ENCODE measurements around the gene MAP3K3.

Gene MAP3K3

GRCh38 chr17:63649813-63650212, 27.6 kb downstream of the MAP3K3 start:
- Histone ChIP-seq H3K36me3 (ENCODE audit: control insufficient read depth, insufficient read depth, low read length) (peaks cover 4% of the 10 kb centered on the region), H3K27me3 (ENCODE audit: control insufficient read depth, insufficient read depth, low read length, poor library complexity, severe bottlenecking) (no peaks in the 10 kb centered on the region), H3K4me3 (ENCODE audit: insufficient read depth, low read depth, low read length) (no peak overlapping the region), H3K4me1 (ENCODE audit: control insufficient read depth, insufficient read depth, low read length) (peaks cover 4% of the 10 kb centered on the region), H3K9me3 (ENCODE audit: control insufficient read depth, low read length) (no peaks in the 10 kb centered on the region), H3K27ac (ENCODE audit: insufficient read depth, low read depth, low read length, poor library complexity, severe bottlenecking) (no peak overlapping the region)
- WGBS, 2 experiments, result 100% methylated on average over 1 of the region's 1 CpG

- Histone ChIP-seq H3K27ac (ENCODE audit: insufficient read depth, low read depth, low read length, poor library complexity, severe bottlenecking) (no peak overlapping the region), H3K4me3 (ENCODE audit: insufficient read depth, low read depth, low read length) (no peak overlapping the region), H3K27me3 (ENCODE audit: control insufficient read depth, insufficient read depth, low read length, poor library complexity, severe bottlenecking) (no peaks in the 10 kb centered on the region), H3K9me3 (ENCODE audit: control insufficient read depth, low read length) (no peaks in the 10 kb centered on the region), H3K36me3 (ENCODE audit: control insufficient read depth, insufficient read depth, low read length) (peaks cover 4% of the 10 kb centered on the region), H3K4me1 (ENCODE audit: control insufficient read depth, insufficient read depth, low read length) (peaks cover 2% of the 10 kb centered on the region)
- 94 to 99% methylated on average over 3 of the region's 3 CpGs for WGBS, 2 experiments
Observed at GRCh38 chr17:63652106-63652505, 29.9 kb downstream of the MAP3K3 start.

- no peaks in the 10 kb centered on the region for H3K4me1 ChIP-seq (ENCODE audit: control insufficient read depth, insufficient read depth, low read length)
- no peaks in the 10 kb centered on the region for H3K9me3 ChIP-seq (ENCODE audit: control insufficient read depth, low read length)
- H3K27me3 ChIP-seq (ENCODE audit: control insufficient read depth, insufficient read depth, low read length, poor library complexity, severe bottlenecking), result no peaks in the 10 kb centered on the region
- no peak overlapping the region for H3K4me3 ChIP-seq (ENCODE audit: insufficient read depth, low read depth, low read length)
- H3K27ac ChIP-seq (ENCODE audit: insufficient read depth, low read depth, low read length, poor library complexity, severe bottlenecking), result no peak overlapping the region
- 79 to 84% methylated on average over 2 of the region's 2 CpGs for WGBS, 2 experiments
- peaks cover 4% of the 10 kb centered on the region for H3K36me3 ChIP-seq (ENCODE audit: control insufficient read depth, insufficient read depth, low read length)
Observed at GRCh38 chr17:63653050-63653449, 30.8 kb downstream of the MAP3K3 start.

- Histone ChIP-seq H3K27ac (ENCODE audit: insufficient read depth, low read depth, low read length, poor library complexity, severe bottlenecking) (no peak overlapping the region), H3K4me3 (ENCODE audit: insufficient read depth, low read depth, low read length) (no peak overlapping the region), H3K27me3 (ENCODE audit: control insufficient read depth, insufficient read depth, low read length, poor library complexity, severe bottlenecking) (no peaks in the 10 kb centered on the region), H3K9me3 (ENCODE audit: control insufficient read depth, low read length) (no peaks in the 10 kb centered on the region), H3K4me1 (ENCODE audit: control insufficient read depth, insufficient read depth, low read length) (no peaks in the 10 kb centered on the region), H3K36me3 (ENCODE audit: control insufficient read depth, insufficient read depth, low read length) (peaks cover 4% of the 10 kb centered on the region)
- 85 to 92% methylated on average over 3 of the region's 3 CpGs for WGBS, 2 experiments
Observed at GRCh38 chr17:63657786-63658185, 35.6 kb downstream of the MAP3K3 start.

GRCh38 chr17:63658366-63658765, 36.1 kb downstream of the MAP3K3 start:
- Histone ChIP-seq H3K27ac (ENCODE audit: insufficient read depth, low read depth, low read length, poor library complexity, severe bottlenecking) (no peak overlapping the region), H3K4me3 (ENCODE audit: insufficient read depth, low read depth, low read length) (no peak overlapping the region), H3K4me1 (ENCODE audit: control insufficient read depth, insufficient read depth, low read length) (no peaks in the 10 kb centered on the region), H3K36me3 (ENCODE audit: control insufficient read depth, insufficient read depth, low read length) (no peaks in the 10 kb centered on the region), H3K9me3 (ENCODE audit: control insufficient read depth, low read length) (no peaks in the 10 kb centered on the region), H3K27me3 (ENCODE audit: control insufficient read depth, insufficient read depth, low read length, poor library complexity, severe bottlenecking) (no peaks in the 10 kb centered on the region)
- WGBS, 2 experiments, result 88 to 91% methylated on average over 1 of the region's 1 CpG

GRCh38 chr17:63659850-63660249, 37.6 kb downstream of the MAP3K3 start:
- WGBS, 2 experiments, result 86 to 96% methylated on average over 3 of the region's 3 CpGs
- no peak overlapping the region for H3K27ac ChIP-seq (ENCODE audit: insufficient read depth, low read depth, low read length, poor library complexity, severe bottlenecking)
- no peaks in the 10 kb centered on the region for H3K27me3 ChIP-seq (ENCODE audit: control insufficient read depth, insufficient read depth, low read length, poor library complexity, severe bottlenecking)
- no peak overlapping the region for H3K4me3 ChIP-seq (ENCODE audit: insufficient read depth, low read depth, low read length)
- H3K9me3 ChIP-seq (ENCODE audit: control insufficient read depth, low read length), result no peaks in the 10 kb centered on the region
- no peaks in the 10 kb centered on the region for H3K36me3 ChIP-seq (ENCODE audit: control insufficient read depth, insufficient read depth, low read length)
- H3K4me1 ChIP-seq (ENCODE audit: control insufficient read depth, insufficient read depth, low read length), result no peaks in the 10 kb centered on the region

- H3K27ac ChIP-seq (ENCODE audit: insufficient read depth, low read depth, low read length, poor library complexity, severe bottlenecking), result no peak overlapping the region
- no peaks in the 10 kb centered on the region for H3K27me3 ChIP-seq (ENCODE audit: control insufficient read depth, insufficient read depth, low read length, poor library complexity, severe bottlenecking)
- 92 to 96% methylated on average over 5 of the region's 5 CpGs for WGBS, 2 experiments
- H3K36me3 ChIP-seq (ENCODE audit: control insufficient read depth, insufficient read depth, low read length), result peaks cover 12% of the 10 kb centered on the region
- no peak overlapping the region for H3K4me3 ChIP-seq (ENCODE audit: insufficient read depth, low read depth, low read length)
- no peaks in the 10 kb centered on the region for H3K9me3 ChIP-seq (ENCODE audit: control insufficient read depth, low read length)
- H3K4me1 ChIP-seq (ENCODE audit: control insufficient read depth, insufficient read depth, low read length), result no peaks in the 10 kb centered on the region
Observed at GRCh38 chr17:63665527-63666214, 43.5 kb downstream of the MAP3K3 start.

GRCh38 chr17:63672856-63673255, 50.6 kb downstream of the MAP3K3 start:
- no peak overlapping the region for H3K27ac ChIP-seq (ENCODE audit: insufficient read depth, low read depth, low read length, poor library complexity, severe bottlenecking)
- no peaks in the 10 kb centered on the region for H3K9me3 ChIP-seq (ENCODE audit: control insufficient read depth, low read length)
- 95 to 99% methylated on average over 2 of the region's 2 CpGs for WGBS, 2 experiments
- H3K4me3 ChIP-seq (ENCODE audit: insufficient read depth, low read depth, low read length), result no peak overlapping the region
- no peaks in the 10 kb centered on the region for H3K4me1 ChIP-seq (ENCODE audit: control insufficient read depth, insufficient read depth, low read length)
- H3K36me3 ChIP-seq (ENCODE audit: control insufficient read depth, insufficient read depth, low read length), result no peaks in the 10 kb centered on the region
- H3K27me3 ChIP-seq (ENCODE audit: control insufficient read depth, insufficient read depth, low read length, poor library complexity, severe bottlenecking), result no peaks in the 10 kb centered on the region

- Histone ChIP-seq H3K36me3 (ENCODE audit: control insufficient read depth, insufficient read depth, low read length) (no peaks in the 10 kb centered on the region), H3K4me3 (ENCODE audit: insufficient read depth, low read depth, low read length) (no peak overlapping the region), H3K27ac (ENCODE audit: insufficient read depth, low read depth, low read length, poor library complexity, severe bottlenecking) (no peak overlapping the region), H3K9me3 (ENCODE audit: control insufficient read depth, low read length) (no peaks in the 10 kb centered on the region), H3K27me3 (ENCODE audit: control insufficient read depth, insufficient read depth, low read length, poor library complexity, severe bottlenecking) (no peaks in the 10 kb centered on the region), H3K4me1 (ENCODE audit: control insufficient read depth, insufficient read depth, low read length) (no peaks in the 10 kb centered on the region)
- WGBS, 2 experiments, result 59 to 68% methylated on average over 4 of the region's 4 CpGs
Observed at GRCh38 chr17:63675231-63675606, 53.0 kb downstream of the MAP3K3 start.

GRCh38 chr17:63675607-63676546, 53.7 kb downstream of the MAP3K3 start:
- H3K27ac ChIP-seq (ENCODE audit: insufficient read depth, low read depth, low read length, poor library complexity, severe bottlenecking), result no peak overlapping the region
- H3K4me3 ChIP-seq (ENCODE audit: insufficient read depth, low read depth, low read length), result no peak overlapping the region

More at GRCh38 chr17:63675607-63676546, 53.7 kb downstream of the MAP3K3 start:
- H3K4me1 ChIP-seq (ENCODE audit: control insufficient read depth, insufficient read depth, low read length), result no peaks in the 10 kb centered on the region
- WGBS, 2 experiments, result 87 to 90% methylated on average over 6 of the region's 6 CpGs
- H3K9me3 ChIP-seq (ENCODE audit: control insufficient read depth, low read length), result no peaks in the 10 kb centered on the region
- no peaks in the 10 kb centered on the region for H3K36me3 ChIP-seq (ENCODE audit: control insufficient read depth, insufficient read depth, low read length)
- H3K27me3 ChIP-seq (ENCODE audit: control insufficient read depth, insufficient read depth, low read length, poor library complexity, severe bottlenecking), result no peaks in the 10 kb centered on the region
